HUES48 (cell line): Measurements from ENCODE around the gene THRAP3.

Source experiments
- H3K27ac ChIP-seq: one replicate; pipeline ENCODE4 v1.7.0; 2013; ENCODE audit warnings: low read depth, low read length, inconsistent platforms
- H3K27me3 ChIP-seq: 2 replicates; pipeline ENCODE4 v1.6.1; 2013; ENCODE audit warnings: mild to moderate bottlenecking, low read length; ENCODE audit not compliant: control insufficient read depth, insufficient read depth
- H3K36me3 ChIP-seq: 2 replicates; pipeline ENCODE4 v1.6.1; 2013; ENCODE audit warnings: low read length; ENCODE audit not compliant: control insufficient read depth, insufficient read depth
- H3K4me1 ChIP-seq: 2 replicates; pipeline ENCODE4 v1.6.1; 2013; ENCODE audit warnings: mild to moderate bottlenecking, low read length; ENCODE audit not compliant: control insufficient read depth, insufficient read depth
- H3K4me3 ChIP-seq: 2 replicates; pipeline ENCODE4 v1.5.1; 2013; ENCODE audit warnings: mild to moderate bottlenecking, low read depth, low read length
- H3K9ac ChIP-seq: 2 replicates; pipeline ENCODE4 v1.6.1; 2013; ENCODE audit warnings: mild to moderate bottlenecking, low read depth, low read length, moderate library complexity
- H3K9me3 ChIP-seq: 2 replicates; pipeline ENCODE4 v1.6.1; 2013; ENCODE audit warnings: low read length; ENCODE audit not compliant: control insufficient read depth, insufficient read depth

The THRAP3 gene

DNA sequence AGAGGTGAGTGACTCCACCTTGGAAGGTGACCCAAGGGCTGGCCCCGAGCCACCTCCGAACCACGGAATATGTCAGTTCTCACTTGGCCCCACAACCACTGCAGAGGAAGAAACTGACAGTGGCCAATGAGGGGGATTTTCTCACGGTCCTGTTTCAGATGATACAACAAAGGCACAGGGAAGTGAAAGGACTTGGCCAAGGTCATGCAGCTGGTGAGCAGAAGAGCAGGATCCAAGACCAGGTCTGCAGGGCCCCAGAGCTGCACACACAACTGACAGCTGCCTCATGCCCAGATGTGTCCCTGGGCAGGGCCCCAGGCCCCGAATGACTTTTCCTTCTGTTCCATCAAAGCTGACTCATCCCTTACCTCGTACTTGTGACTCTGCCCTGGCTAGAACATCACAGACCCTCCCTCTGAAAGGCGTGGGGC, 125.0 kb downstream of the THRAP3 start:
- Histone ChIP-seq H3K4me1 (no peaks in the 10 kb centered on the region), H3K4me3 (no peak overlapping the region), H3K36me3 (peaks cover 63% of the 10 kb centered on the region), H3K27ac (no peak overlapping the region), H3K9ac (no peak overlapping the region), H3K27me3 (no peaks in the 10 kb centered on the region), H3K9me3 (no peaks in the 10 kb centered on the region)

DNA sequence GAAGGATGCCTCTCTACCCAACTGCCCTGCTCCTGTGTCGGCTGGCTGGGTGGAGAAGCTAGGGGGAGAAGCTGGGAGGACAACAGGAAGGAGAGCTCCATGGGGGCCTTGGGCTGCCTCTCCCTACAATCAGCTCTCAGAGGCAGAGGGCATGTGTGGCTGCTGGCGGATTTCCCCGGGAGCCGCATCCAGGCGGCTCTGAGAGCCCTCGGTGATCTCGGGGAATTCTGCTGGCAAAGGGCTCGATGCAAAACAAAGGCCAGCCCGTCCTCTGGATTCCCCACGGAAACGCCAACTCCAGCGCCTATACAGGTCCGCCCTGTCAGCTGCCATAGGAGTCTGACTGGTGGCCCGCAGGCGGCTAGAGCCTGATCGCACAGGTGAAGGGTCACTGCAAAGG, 125.6 kb downstream of the THRAP3 start:
- H3K4me1 ChIP-seq = no peaks in the 10 kb centered on the region
- no peak overlapping the region for H3K27ac ChIP-seq
- H3K9me3 ChIP-seq = no peaks in the 10 kb centered on the region
- no peak overlapping the region for H3K4me3 ChIP-seq
- H3K36me3 ChIP-seq = peaks cover 66% of the 10 kb centered on the region
- H3K27me3 ChIP-seq = no peaks in the 10 kb centered on the region
- no peak overlapping the region for H3K9ac ChIP-seq

DNA sequence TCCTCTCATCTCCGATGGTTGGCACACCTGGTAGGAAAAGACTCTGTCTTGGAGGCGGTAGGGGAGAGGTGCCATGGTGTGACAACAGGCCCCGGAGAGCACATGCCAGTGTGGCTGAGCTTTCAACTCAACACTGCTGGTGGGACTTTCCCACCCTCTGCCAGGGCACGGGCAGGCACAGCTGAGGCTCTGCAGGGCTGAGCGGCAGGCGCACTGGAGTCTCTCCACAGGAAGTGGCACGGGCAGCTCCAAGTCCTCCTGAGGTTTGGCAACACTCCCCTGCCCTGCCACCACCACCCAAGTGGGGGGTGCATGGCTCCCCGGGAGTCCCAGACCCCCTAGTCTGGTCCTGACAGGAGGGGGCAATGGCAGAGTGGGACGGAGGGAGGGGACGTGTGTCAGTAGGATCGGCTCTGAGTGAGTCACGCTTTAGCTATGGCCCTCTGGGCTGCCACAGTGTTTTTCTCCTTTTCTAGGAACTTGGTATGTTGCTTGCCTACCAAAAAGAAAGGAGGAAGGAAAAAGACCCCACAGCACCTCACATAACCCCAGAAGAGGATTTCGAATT, 126.5 kb downstream of the THRAP3 start:
- peaks cover 67% of the 10 kb centered on the region for H3K36me3 ChIP-seq

DNA sequence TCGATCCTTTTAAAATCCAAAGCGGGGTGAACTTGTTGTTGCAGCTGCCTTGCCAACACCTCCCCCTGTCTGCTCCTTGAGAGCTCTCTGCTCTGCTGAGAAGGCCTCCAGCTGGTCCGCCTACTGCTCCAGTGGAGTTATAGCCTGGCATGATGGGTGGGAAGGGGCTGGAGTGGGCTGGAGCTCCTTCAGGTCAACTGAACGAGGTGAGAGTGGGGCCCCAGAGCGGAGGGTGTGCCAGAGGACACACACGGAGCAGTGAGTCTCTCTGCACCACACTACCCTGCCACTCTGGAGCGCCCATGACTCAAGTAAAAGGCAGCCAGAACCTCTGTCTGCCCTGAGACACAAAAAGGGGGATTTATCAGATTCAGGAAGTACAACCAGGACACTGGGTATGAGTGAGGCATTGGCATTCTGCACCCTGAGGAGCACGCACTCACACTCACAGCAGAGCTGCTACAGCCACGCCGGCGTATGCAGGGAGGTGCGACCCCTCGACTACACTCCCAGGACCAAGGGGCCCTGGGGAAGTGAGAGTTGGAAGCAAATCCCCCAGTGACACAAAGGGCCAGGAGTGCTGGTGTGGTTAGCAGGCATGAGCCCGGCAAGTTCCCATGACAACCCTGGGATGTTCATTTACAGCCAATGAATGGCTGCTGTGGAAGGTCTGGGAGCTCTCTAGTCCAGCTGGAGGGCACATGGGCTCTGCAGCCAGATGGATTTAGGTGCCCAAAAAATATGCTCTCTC, 127.2 kb downstream of the THRAP3 start:
- H3K4me3 ChIP-seq = no peak overlapping the region

More for the DNA sequence above, 126.5 kb downstream of the THRAP3 start:
- no peak overlapping the region for H3K4me3 ChIP-seq
- H3K9me3 ChIP-seq = no peaks in the 10 kb centered on the region
- no peaks in the 10 kb centered on the region for H3K27me3 ChIP-seq
- H3K9ac ChIP-seq = no peak overlapping the region
- H3K4me1 ChIP-seq = no peaks in the 10 kb centered on the region
- peak overlapping the region; percentile 21 for H3K27ac ChIP-seq

DNA sequence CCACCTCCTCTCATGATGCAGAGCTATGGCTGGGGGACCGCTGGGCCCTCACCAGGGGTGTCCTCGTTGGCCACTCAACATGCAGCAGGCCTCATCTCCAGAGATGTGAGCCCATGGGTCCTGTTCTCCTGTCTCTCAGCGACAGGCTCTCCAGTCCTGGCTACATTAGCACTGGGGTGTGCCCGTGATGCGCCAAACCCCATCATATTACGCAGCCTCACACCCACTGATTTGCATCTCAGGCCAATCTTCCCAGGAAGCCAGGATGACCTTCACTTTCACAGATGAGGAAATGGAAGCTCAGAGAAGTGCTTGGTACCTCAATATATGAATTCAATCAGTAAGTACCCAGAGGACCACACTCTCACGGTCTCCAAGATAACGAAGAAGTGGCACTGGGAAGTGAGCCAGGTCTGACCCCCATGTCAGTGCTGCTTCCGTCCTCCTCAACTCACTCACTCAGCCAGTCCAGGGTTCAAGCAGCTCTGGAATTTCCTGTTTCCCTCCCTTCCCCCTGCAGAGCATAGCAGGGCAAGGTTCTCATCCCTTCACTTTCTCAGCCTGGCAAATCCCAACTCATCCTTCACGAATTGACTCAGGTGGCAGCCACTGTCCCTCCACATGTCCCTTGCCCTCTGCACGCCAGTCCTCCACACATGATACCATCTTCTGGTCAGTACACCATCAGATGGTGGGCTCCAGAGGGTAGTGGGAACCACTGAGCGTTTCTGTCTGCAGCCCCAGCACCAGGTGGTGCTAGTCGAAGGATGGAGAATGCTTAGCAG, 128.1 kb downstream of the THRAP3 start:
- Histone ChIP-seq H3K4me1 (no peaks in the 10 kb centered on the region), H3K9ac (no peak overlapping the region), H3K36me3 (peaks cover 62% of the 10 kb centered on the region), H3K27me3 (no peaks in the 10 kb centered on the region), H3K4me3 (no peak overlapping the region), H3K27ac (no peak overlapping the region), H3K9me3 (no peaks in the 10 kb centered on the region)

More for the DNA sequence above, 127.2 kb downstream of the THRAP3 start:
- Histone ChIP-seq H3K27ac (peak overlapping the region; percentile 21), H3K9me3 (no peaks in the 10 kb centered on the region), H3K27me3 (no peaks in the 10 kb centered on the region), H3K9ac (no peak overlapping the region), H3K4me1 (no peaks in the 10 kb centered on the region), H3K36me3 (peaks cover 64% of the 10 kb centered on the region)

DNA sequence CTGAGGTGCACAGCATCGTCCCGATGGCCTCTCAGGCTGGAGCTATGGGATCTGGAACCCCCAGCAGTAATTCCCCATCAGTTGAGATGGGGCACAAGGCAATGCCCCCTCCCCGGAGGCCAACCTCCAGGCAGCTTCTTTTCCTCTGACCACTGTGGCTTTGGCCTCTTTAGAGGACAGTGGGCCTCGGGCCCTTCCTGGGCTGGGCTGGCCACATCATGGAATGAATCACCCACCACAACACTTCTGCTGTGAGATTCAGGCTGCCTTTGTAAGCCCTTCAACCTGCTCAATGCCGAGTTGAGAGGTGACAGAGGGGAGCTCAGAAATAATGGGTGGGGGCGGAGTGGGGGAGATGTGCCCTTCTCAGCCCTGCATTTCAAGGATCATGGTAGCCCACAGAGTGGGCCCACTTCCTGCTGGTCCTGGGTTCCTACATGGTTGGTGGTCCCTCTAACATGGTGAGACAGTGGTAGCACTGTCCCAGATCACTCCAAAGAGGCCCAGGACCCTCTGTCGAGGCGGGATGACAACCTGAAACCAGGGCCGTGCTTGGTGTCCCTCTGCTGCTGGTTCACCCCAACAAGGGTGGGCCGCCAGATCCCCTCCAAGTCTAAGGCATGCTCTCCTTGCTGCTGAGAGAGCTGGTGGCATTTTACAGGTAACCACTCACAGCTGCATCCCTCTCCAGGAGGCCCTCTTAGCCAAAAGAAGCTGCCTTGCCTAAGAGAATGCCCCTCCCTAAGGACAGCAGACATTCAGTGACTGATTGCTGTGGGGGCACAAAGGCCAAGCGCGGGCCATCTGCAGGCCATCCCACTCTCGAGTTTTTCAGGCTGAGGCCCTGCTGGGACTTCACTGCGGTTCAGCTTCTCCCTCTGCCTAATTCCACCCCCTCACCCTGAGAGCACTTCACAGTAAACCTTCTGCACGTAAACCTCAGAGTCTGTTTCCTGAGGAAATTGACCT, 129.0 kb downstream of the THRAP3 start:
- Histone ChIP-seq H3K4me1 (no peaks in the 10 kb centered on the region), H3K27ac (no peak overlapping the region), H3K4me3 (no peak overlapping the region), H3K27me3 (no peaks in the 10 kb centered on the region), H3K9me3 (no peaks in the 10 kb centered on the region), H3K36me3 (peaks cover 62% of the 10 kb centered on the region), H3K9ac (no peak overlapping the region)

DNA sequence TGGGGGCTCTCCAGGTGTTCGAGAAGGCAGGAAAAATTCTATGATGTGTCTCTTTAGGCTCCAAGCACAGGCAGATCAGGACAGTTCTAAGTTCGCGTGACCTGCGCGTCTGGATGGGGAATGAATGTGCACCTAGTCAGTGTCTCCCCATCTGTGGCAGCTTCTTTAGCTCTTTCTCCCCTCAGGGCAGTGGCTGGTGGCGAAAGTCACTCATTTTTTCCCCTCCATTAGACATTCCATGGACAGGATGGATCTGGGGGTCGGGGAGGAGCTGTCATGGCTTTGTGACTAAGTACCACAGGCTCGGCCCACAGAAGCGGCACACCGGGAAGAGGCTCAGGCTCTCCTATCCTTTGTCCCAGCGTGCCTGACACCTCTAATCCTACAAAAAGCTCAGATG, 130.2 kb downstream of the THRAP3 start:
- H3K9ac ChIP-seq = no peak overlapping the region
- H3K4me1 ChIP-seq = no peaks in the 10 kb centered on the region
- peaks cover 65% of the 10 kb centered on the region for H3K36me3 ChIP-seq
- H3K9me3 ChIP-seq = no peaks in the 10 kb centered on the region
- H3K4me3 ChIP-seq = no peak overlapping the region
- no peaks in the 10 kb centered on the region for H3K27me3 ChIP-seq
- H3K27ac ChIP-seq = no peak overlapping the region
